Upper lobe of left lung (tissue), 6 donors: ENCODE data around the gene PAX7. TPM values are rescaled to one million over a fixed set of nuclear protein-coding genes. Genes with fewer than 3 reads are reported as not detected.

Source experiments
- ATAC-seq, 2 donors: fragments of 200-7000 bp; cut with Tn5 transposase; one replicate each; pipeline ENCODE4 v1.9.1; 2022; ENCODE audit warnings: mild to moderate bottlenecking in 2 of 2, moderate library complexity in 2 of 2; ENCODE audit not compliant: low FRiP score in 2 of 2
- DNase-seq, 2 donors: peaks; one replicate each; pipeline ENCODE4 v3.0.0-alpha.2; 2019 to 2020
- H3K27ac ChIP-seq, 4 donors: fragments of 200-600 bp; sonication (generic); one replicate each; pipeline ENCODE4 v1.5.1; 2016 to 2019
- H3K27me3 ChIP-seq, 4 donors: fragments of 200-600 bp; sonication (generic); one replicate each; pipeline ENCODE4 v1.5.1; 2017 to 2019
- H3K36me3 ChIP-seq, 4 donors: fragments of 200-600 bp; sonication (generic); one replicate each; pipeline ENCODE4 v1.5.1; 2016 to 2019
- H3K4me1 ChIP-seq, 4 donors: fragments of 200-600 bp; sonication (generic); one replicate each; pipeline ENCODE4 v1.5.1; 2018 to 2019
- H3K4me3 ChIP-seq, 4 donors: fragments of 200-600 bp; sonication (generic); one replicate each; pipeline ENCODE4 v1.5.1; 2017 to 2019; ENCODE audit warnings: mild to moderate bottlenecking in 2 of 4, moderate library complexity in 1 of 4
- H3K9me3 ChIP-seq, 4 donors: fragments of 200-600 bp; sonication (generic); one replicate each; pipeline ENCODE4 v1.5.1; 2018 to 2019
- EP300 ChIP-seq, 4 donors: sonication (generic); formaldehyde crosslinking; IDR thresholded peaks; one replicate each; pipeline ENCODE4 v1.5.1; 2017; ENCODE audit warnings: antibody characterized with exemption in 4 of 4, control low read depth in 2 of 4
- POLR2A ChIP-seq, 4 donors: fragments of 450-650 bp; IDR thresholded peaks; one replicate each; pipeline ENCODE4 v1.5.1; 2016 to 2017; ENCODE audit warnings: antibody characterized with exemption in 4 of 4, mild to moderate bottlenecking in 2 of 4
- POLR2AphosphoS5 ChIP-seq, 2 donors: sonication (generic); formaldehyde crosslinking; IDR thresholded peaks; one replicate each; pipeline ENCODE4 v1.5.1; 2017; ENCODE audit warnings: antibody characterized with exemption in 2 of 2
- WGBS, 2 donors: methylation state at CpG; one replicate each; pipeline ENCODE4 v1.1.5; 2017 to 2018; 5-methylcytosine and 5-hydroxymethylcytosine counted together
- total RNA-seq, 6 donors: library from RNA; depleted of rRNA in 4 of 6; stranded (reverse); fragments of >200 nt in 4 of 6; gene quantifications; one replicate each; pipeline versions ENCODE4 v1.1.0 to v1.2.1, GENCODE V29; 2016 to 2021
- TF ChIP-seq, protein P1 (sequence below), 6 experiments: fragments of 450-650 bp in 4 of 6; fragments of 200-600 bp in 2 of 6; sonication (generic) in 2 of 6; IDR thresholded peaks; one replicate each; pipeline ENCODE4 v1.5.1; 2016 to 2019; ENCODE audit warnings: antibody characterized with exemption in 6 of 6
- donor health status: DM: no; HTN: no; CAD: no; lungs with moderate emphysema.
- donor health status: DM: no; HTN: yes; CAD: no; lungs with severe emphysema.

PAX7 gene
- total RNA-seq, 6 donors from 2014 or later, result not detected

DNA sequence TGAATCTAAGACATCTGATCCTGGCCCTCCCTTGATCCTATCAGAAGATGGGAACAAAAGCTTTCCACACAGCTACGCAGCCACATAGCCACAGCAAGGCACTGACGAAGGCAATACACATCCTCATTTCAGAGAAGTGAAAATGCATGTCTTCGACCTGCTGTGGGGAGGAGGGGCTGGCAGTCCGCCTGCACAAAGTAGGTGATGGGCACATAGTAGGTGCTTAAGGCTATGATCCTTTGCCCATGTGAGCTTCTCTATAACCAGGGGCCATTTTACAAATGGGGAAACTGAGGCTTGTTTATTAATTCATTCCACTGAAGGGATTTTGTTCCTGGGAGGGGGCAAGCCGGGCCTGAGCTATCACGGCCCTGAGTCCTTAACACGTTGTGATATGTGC, 94.2 kb downstream of the PAX7 start:
- H3K9me3 ChIP-seq, result no peaks in the 10 kb centered on the region
- ATAC-seq (no peak), DNase-seq (no peak)
- H3K4me3 ChIP-seq, result no peak overlapping the region
- H3K27ac ChIP-seq, result no peak overlapping the region
- peaks cover 0 to 23% (median 3%) of the 10 kb centered on the region in 4 donors for H3K27me3 ChIP-seq
- WGBS, 2 donors, result 31 to 46% methylated on average over 5 to 7 of the region's 7 CpGs
- no peaks in the 10 kb centered on the region for H3K4me1 ChIP-seq
- H3K36me3 ChIP-seq, result no peaks in the 10 kb centered on the region
- TF ChIP-seq, protein P1, sequence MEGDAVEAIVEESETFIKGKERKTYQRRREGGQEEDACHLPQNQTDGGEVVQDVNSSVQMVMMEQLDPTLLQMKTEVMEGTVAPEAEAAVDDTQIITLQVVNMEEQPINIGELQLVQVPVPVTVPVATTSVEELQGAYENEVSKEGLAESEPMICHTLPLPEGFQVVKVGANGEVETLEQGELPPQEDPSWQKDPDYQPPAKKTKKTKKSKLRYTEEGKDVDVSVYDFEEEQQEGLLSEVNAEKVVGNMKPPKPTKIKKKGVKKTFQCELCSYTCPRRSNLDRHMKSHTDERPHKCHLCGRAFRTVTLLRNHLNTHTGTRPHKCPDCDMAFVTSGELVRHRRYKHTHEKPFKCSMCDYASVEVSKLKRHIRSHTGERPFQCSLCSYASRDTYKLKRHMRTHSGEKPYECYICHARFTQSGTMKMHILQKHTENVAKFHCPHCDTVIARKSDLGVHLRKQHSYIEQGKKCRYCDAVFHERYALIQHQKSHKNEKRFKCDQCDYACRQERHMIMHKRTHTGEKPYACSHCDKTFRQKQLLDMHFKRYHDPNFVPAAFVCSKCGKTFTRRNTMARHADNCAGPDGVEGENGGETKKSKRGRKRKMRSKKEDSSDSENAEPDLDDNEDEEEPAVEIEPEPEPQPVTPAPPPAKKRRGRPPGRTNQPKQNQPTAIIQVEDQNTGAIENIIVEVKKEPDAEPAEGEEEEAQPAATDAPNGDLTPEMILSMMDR (IDR thresholded peaks at IDR 0.05), result no peak
- TF ChIP-seq POLR2A (IDR thresholded peaks at IDR 0.05) (no peak), POLR2AphosphoS5 (IDR thresholded peaks at IDR 0.05) (no peak), EP300 (IDR thresholded peaks at IDR 0.05) (no peak)

DNA sequence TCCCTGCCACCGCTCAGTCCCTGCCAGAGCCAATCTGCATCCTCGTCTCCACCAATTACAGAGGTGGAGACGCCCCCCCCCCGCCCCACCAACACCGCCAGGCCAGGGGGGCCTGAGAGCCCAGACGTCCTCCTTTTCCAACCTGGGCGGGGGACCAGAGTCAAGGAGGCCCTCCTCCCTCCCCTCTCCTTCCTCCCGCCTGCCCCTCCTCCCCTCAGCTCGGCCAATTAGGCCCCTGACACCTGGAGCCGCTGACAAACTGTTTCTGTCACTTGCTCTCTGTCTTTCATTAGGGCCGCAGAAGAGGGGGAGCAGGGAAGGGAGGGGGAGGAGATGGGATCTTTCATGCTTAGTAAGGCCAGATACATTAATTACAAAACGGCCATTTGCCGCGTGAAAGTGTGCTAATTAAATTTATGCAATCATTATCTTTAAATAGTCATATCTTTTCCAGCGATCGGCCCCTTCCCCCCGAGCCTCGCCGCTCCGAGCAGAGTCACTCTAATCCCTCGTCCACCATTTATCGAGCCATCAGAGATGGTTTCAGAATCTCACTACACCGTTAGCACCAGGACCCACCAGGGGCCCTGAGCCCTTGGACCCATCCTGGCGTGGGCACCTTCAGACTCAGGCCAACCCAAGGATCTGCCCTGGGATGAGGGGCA, 94.7 kb downstream of the PAX7 start:
- Histone ChIP-seq H3K4me3 (no peak overlapping the region), H3K9me3 (no peaks in the 10 kb centered on the region), H3K27me3 (peaks cover 0 to 23% (median 3%) of the 10 kb centered on the region in 4 donors), H3K36me3 (no peaks in the 10 kb centered on the region), H3K27ac (no peak overlapping the region), H3K4me1 (no peaks in the 10 kb centered on the region)
- ATAC-seq (no peak), DNase-seq (no peak)
- WGBS, 2 donors, result 14 to 34% methylated on average over 20 to 21 of the region's 24 CpGs
- TF ChIP-seq EP300 (IDR thresholded peaks at IDR 0.05) (no peak), POLR2AphosphoS5 (IDR thresholded peaks at IDR 0.05) (no peak), POLR2A (IDR thresholded peaks at IDR 0.05) (no peak)
- TF ChIP-seq, protein P1 (IDR thresholded peaks at IDR 0.05), result no peak

DNA sequence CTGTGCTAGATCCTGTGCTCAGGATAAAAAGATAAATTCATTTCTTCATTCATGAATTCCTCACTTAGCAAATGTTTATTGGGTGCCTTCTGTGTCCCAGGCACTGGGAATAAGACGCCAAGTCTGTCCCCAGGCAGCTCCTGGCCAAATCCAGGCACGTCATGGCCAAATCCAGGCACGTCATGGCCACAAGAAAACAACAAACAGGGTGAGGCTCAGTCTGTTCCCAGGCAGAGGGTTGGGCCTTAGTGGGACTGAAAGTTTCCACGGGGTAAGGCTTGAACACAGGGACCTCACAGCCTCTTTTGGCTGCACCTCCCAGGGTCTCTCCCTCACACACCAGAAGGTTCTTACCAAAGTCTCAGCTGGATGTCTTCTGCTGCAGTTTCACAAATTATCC, 95.7 kb downstream of the PAX7 start:
- Histone ChIP-seq H3K9me3 (no peaks in the 10 kb centered on the region), H3K36me3 (no peaks in the 10 kb centered on the region), H3K27ac (no peak overlapping the region), H3K4me3 (no peak overlapping the region), H3K4me1 (no peaks in the 10 kb centered on the region), H3K27me3 (peaks cover 0 to 23% (median 3%) of the 10 kb centered on the region in 4 donors)
- TF ChIP-seq POLR2AphosphoS5 (IDR thresholded peaks at IDR 0.05) (no peak), EP300 (IDR thresholded peaks at IDR 0.05) (no peak), POLR2A (IDR thresholded peaks at IDR 0.05) (no peak)
- TF ChIP-seq, protein P1 (IDR thresholded peaks at IDR 0.05), result no peak
- ATAC-seq (no peak), DNase-seq (no peak)
- WGBS, 2 donors, result 38 to 46% methylated on average over 4 of the region's 4 CpGs

DNA sequence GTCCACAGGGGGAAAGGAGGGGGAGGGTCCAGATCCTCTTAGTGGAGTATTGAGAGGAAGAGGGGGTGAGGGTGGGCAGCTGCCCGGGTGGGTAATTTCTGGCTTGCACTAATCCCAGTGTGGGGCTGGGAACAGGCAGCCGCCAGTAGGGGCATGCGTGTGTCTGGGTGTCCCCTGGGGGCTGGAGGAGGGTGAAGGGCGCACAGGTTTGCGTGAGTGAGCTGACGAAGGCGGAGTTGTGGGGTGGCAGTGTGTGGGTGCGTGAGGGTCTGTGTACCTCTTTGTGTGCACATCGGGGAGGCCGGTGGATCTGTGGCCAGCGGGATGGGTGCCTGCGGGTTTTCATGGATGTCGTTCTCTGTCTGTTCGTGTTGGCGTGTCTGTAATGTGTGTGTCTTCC, 97.3 kb downstream of the PAX7 start:
- Histone ChIP-seq H3K36me3 (no peaks in the 10 kb centered on the region), H3K9me3 (no peaks in the 10 kb centered on the region), H3K27me3 (peaks cover 0 to 23% (median 2%) of the 10 kb centered on the region in 4 donors), H3K27ac (no peak overlapping the region), H3K4me1 (no peaks in the 10 kb centered on the region), H3K4me3 (no peak overlapping the region)
- ATAC-seq (no peak), DNase-seq (no peak)
- WGBS, 2 donors, result 71 to 72% methylated on average over 13 to 15 of the region's 15 CpGs
- TF ChIP-seq, protein P1 (IDR thresholded peaks at IDR 0.05), result no peak
- TF ChIP-seq POLR2AphosphoS5 (IDR thresholded peaks at IDR 0.05) (no peak), EP300 (IDR thresholded peaks at IDR 0.05) (no peak), POLR2A (IDR thresholded peaks at IDR 0.05) (no peak)

DNA sequence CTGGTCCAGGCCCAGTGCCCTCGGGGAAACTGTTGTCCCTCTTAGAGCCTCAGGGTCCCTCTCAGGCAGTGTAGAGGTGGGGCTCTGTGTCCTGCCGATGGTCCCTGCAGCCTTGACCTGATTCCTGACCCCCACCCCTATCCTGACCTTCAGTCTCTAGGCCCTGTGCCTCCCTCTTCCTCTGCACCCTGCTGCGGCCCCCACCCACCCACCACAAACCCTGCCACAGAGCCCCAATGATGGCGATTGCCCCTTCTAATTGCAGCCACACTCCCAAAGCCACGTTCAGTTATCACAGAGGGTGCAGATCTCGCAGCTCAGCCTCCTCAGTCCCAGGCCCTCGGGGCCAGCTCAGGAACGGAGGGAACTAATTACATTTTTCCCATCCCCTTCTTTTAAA, 99.7 kb downstream of the PAX7 start:
- H3K4me3 ChIP-seq, result no peak overlapping the region
- TF ChIP-seq POLR2AphosphoS5 (IDR thresholded peaks at IDR 0.05) (no peak), POLR2A (IDR thresholded peaks at IDR 0.05) (no peak), EP300 (IDR thresholded peaks at IDR 0.05) (no peak)
- TF ChIP-seq, protein P1 (IDR thresholded peaks at IDR 0.05), result no peak
- no peak for ATAC-seq
- peaks cover 0 to 20% (median 0%) of the 10 kb centered on the region in 4 donors for H3K27me3 ChIP-seq
- no peak for DNase-seq
- WGBS, 2 donors, result 37 to 38% methylated on average over 7 to 8 of the region's 8 CpGs
- no peak overlapping the region for H3K27ac ChIP-seq
- no peaks in the 10 kb centered on the region for H3K36me3 ChIP-seq
- H3K4me1 ChIP-seq, result no peaks in the 10 kb centered on the region
- H3K9me3 ChIP-seq, result no peaks in the 10 kb centered on the region
